Measurements from ENCODE around the gene THOC2.
"Not testable (repeated sequence)": the region's sequence is repeated elsewhere in the genome, so short reads cannot be mapped to it uniquely, and the experiment has no call there.

- not testable (repeated sequence) for TF ChIP-seq CTCF (conservative IDR thresholded peaks at IDR 0.05; ENCODE audit: low read length); EZH2phosphoT487 (IDR thresholded peaks at IDR 0.05; ENCODE audit: borderline replicate concordance)
Measured at GRCh38 chrX:123757794-123758193, 24.9 kb upstream of the THOC2 start.

Data from Loucy (cell line).